ENCODE results near the gene BBX.

GRCh38 chr3:107813026-107813425, 290.3 kb downstream of the BBX start:
- TF ChIP-seq CTCF (IDR thresholded peaks at IDR 0.05): no peak
- no peak for TF ChIP-seq POLR2A (IDR thresholded peaks at IDR 0.05)
- TF ChIP-seq POLR2AphosphoS5 (IDR thresholded peaks at IDR 0.05; ENCODE audit: insufficient read depth in 1 of 2, low read depth in 1 of 2): no peak

Measured in vagina (tissue), 2 donors.